Stimulated activated CD4-positive, alpha-beta T cell treated with anti-CD3 and anti-CD28 coated beads, Interleukin-1b, Interleukin-23, amount 100 ng/mL, for 1 hour (primary cell): ENCODE data around the gene TCF7L1.
"Not testable (repeated sequence)": the region's sequence is repeated elsewhere in the genome, so short reads cannot be mapped to it uniquely, and the experiment has no call there.

Experiments used
- DNase-seq, 2 donors: peaks; one replicate each; pipeline ENCODE4 v3.0.0-alpha.2; 2020; ENCODE audit warnings: low read depth in 2 of 2

TCF7L1 gene

DNA sequence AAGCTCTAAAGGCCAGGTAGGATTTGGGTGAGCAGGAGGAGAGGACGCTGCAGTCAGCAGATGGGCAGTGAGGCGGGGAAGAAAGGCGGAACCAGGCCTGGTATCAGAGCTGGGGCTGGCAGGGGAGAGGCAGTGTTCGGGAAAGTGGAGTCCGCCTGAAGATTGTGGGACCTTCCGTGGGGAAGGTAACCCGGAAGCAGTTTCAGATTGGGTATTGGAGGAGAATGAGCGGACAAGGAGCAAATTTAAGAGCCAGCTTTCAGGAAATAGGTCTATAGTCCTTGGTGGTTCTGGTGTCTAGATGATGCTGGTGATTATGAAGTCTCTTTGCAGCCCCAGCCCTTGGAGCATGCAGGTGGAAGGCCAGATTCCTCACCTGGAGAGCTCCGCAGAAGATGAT lies 51.0 kb downstream of the TCF7L1 start:
- DNase-seq: no peak

- DNase-seq: no peak
These were observed 51.8 kb downstream of the TCF7L1 start for GRCh38 chr2:85184990-85185389.

- DNase-seq: no peak
These were observed 52.3 kb downstream of the TCF7L1 start for GRCh38 chr2:85185431-85185940.

DNA sequence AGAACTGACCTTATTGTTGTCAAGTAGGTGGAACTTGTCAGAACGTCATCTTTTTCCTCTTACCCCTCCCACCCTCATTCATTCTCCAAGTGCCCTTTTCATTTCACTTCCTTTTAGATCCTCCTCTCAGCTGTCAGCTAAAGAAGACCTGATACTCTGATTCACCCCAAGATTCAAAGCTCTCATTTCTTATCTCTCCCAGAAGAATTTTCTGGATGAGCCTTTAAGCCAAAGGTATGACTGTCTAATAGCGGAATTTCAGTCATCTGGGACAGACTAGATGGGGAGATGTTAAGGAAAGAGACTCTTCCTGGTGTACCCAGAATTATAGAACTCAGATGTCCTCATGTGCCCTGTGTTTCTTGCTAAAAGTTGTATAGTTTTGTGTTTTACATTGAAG lies 53.9 kb downstream of the TCF7L1 start:
- DNase-seq: no peak

DNA sequence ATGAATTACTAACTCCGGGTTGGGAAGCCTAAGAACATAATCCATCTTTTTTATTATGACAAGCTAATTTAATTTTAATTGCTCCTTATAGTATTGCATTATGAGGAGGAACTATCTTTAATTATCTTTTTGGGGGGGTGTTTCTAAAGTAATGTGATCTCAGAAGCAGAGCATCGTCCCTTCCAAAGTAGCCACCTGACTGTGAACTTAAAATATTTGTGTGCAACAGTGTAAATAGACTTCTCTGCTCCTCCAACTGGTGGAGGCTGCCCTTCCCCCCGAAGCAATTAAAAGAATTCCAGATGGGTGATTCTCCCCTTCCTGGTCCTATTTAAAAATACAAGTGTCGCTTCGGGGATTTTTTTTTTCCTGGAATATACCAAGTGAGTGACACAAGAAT lies 55.7 kb downstream of the TCF7L1 start:
- DNase-seq: no peak

- DNase-seq: no peak
These were observed 56.5 kb downstream of the TCF7L1 start for GRCh38 chr2:85189606-85190270.

- no peak for DNase-seq
These were observed 58.0 kb downstream of the TCF7L1 start for GRCh38 chr2:85191157-85191556.

DNA sequence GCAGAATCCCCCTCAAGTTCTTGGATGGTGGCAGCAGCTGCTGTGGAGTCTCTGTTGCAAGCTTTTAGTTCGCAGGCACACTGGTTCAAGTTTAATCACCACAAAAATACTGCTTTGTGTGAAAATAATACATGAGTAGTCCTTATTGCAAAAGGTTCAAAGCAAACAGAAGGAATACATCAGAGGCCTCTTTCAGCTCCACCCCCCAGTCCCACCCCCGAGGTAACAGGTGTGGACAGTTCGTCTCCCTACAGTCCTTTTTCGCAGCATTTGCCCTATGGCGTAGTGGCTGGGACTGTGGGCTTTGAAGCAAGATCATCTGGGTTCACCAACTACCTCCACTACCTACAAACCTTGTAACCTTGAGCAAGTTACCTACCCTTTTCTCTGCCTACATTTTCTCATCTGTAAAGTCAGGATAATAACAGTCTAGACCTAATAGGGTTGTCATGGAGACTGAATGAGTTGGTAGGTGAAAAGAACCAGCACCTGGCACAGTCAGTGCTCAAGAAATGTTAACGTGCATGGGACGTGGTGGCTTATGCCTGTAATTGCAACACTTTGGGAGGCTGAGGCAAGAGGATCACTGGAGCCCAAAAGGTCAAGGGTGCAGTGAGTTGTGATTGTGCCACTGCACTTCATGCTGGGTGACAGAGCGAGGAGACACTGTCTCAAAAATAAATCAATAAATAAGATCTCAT lies 61.7 kb downstream of the TCF7L1 start:
- no peak for DNase-seq

DNA sequence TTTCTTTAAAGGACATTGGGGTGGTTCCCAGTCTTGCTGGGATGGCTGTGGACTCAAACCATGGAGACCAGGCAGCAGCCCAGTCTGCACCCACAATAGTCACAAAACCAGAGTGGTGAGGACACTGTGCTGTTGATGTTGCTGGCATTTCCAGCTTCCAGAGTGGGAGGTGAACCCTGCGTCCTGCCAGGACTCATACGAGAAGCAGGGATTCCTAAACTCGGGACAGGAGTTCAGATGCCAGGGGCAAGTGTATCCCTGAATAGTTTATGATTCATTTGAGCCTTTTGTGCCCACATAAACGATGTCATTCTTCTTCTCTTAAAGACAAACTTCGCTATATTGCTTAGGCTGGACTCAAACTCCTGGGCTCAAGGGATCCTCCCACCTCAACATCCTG lies 62.8 kb downstream of the TCF7L1 start:
- DNase-seq: no peak

- no peak for DNase-seq
These were observed 66.5 kb downstream of the TCF7L1 start for GRCh38 chr2:85199698-85200097.

DNA sequence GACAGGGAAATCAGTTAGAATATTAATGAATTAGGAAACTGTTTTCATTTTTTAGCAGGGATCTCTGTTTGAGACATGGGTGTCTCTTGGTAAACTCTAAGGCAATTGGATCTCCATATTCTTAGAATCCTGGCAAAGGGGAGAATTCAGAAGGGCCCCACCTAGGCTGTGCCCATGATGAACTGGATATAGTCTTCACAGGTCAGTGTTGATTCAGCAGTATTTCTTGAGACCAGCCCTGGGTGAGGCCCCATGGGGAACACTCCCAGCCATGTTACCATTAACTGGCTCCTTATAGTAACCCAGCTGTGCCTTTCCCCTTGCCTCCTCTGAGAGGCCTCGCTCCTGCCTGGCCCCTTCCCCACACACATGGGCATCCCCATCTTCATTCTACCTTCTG lies 76.7 kb downstream of the TCF7L1 start:
- DNase-seq: no peak

- no peak for DNase-seq
These were observed 77.3 kb downstream of the TCF7L1 start for GRCh38 chr2:85210511-85210910.

- not testable (repeated sequence) for DNase-seq
These were observed 78.4 kb downstream of the TCF7L1 start for GRCh38 chr2:85211606-85212005.

GRCh38 chr2:85212841-85213240 lies 79.6 kb downstream of the TCF7L1 start:
- no peak for DNase-seq

GRCh38 chr2:85213404-85213803 lies 80.2 kb downstream of the TCF7L1 start:
- DNase-seq: no peak

GRCh38 chr2:85213901-85214512 lies 80.8 kb downstream of the TCF7L1 start:
- DNase-seq: no peak

- no peak for DNase-seq
These were observed 81.9 kb downstream of the TCF7L1 start for GRCh38 chr2:85215081-85215447.

DNA sequence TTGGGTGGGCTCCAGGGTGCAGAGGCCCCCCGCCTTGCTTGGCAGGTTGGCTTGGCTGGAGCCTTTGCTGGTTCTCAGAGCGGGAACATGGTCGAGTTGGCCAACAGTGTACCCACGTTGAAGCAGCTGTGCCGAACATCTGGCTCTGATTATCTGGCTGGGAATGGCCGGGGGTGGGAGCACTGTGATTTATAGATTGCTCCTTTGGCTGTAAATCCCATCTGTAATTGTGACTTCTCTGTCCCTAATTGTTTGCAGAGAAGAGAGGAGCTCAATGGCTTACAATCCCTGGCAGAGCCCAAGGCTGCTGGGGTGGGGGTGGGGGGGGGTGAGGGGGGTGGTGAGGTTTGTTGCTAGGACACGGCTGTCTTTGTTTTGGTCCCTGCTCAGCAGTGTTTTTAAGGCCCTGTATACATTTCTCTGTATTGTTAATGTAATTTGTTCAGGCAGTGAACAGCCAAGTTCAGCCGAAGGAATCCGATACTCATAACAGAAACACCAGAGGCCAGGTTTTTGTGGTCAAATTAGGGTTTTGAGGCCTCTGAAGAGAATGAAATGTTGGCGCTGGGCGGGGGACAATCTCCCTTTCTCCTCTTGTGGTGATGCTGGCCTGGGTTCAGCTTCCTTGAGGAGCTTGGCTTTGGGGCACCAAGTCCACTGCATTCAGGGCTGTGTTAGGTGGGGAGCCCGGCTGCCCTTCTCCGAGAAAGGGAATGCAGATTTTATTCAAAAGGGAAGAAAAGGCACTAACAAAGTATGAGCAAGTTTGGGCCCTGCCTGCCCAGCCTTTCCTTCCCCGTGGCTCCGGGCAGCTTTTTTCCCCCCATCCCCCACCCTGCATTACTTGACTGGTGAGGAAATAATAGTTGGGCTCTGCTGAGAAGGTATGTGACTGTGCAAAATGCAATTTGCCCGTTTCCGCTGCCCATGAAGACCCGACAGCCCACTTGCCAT lies 82.5 kb downstream of the TCF7L1 start:
- DNase-seq: no peak

GRCh38 chr2:85216927-85217326 lies 83.7 kb downstream of the TCF7L1 start:
- DNase-seq: no peak

GRCh38 chr2:85221067-85221691 lies 88.0 kb downstream of the TCF7L1 start:
- DNase-seq: no peak

- no peak for DNase-seq
These were observed 89.6 kb downstream of the TCF7L1 start for GRCh38 chr2:85222792-85223191.
